ENCODE measurements around the gene ST7L. TPM values are rescaled to one million over a fixed set of nuclear protein-coding genes. Genes with fewer than 3 reads are reported as not detected.

Gene ST7L
- total RNA-seq, 2 experiments from 2014 or later = 25.5 to 29.8 TPM

- POLR2A ChIA-PET = interaction anchor here (0.7 kb wide), 1 partner anchor 118 kb away, joined by 3 read pairs; no protein-coding TSS in a partner anchor
- H3K4me3 ChIP-seq (ENCODE audit: low read length) = no peak overlapping the region
- no peaks in the 10 kb centered on the region for H3K27me3 ChIP-seq (ENCODE audit: control insufficient read depth in 1 of 2, insufficient read depth in 2 of 2, low read length in 2 of 2)
- intact Hi-C loops (cut with DNase I, micrococcal nuclease) = loop anchor here in 1 of 2 experiments (10.0 kb wide), 2 partner anchors 326 to 446 kb away; partner anchors contain the start of genes LRIG2 and SLC16A1
- peak overlapping the region; percentile 58 for H3K27ac Mint-ChIP-seq
- TF ChIP-seq CTCF (IDR thresholded peaks at IDR 0.05) = no peak
- peaks cover 91% of the 10 kb centered on the region for H3K4me1 Mint-ChIP-seq (ENCODE audit: low read depth)
- H3K9me3 Mint-ChIP-seq = no peaks in the 10 kb centered on the region
- peaks cover 84% of the 10 kb centered on the region for H3K36me3 Mint-ChIP-seq (ENCODE audit: low read depth)
- DNase-seq (no peak), ATAC-seq (ENCODE audit: poor library complexity) (no peak)
- H3K27me3 Mint-ChIP-seq = no peaks in the 10 kb centered on the region
- CTCF ChIA-PET = interaction anchor here (1.2 to 1.6 kb wide), 2 partner anchors 15 to 22 kb away, joined by 3 read pairs; no protein-coding TSS in a partner anchor
- H3K27ac ChIP-seq (ENCODE audit: low read depth in 1 of 2, low read length in 2 of 2) = no peak overlapping the region
- H3K36me3 ChIP-seq (ENCODE audit: insufficient read depth, low read length) = peaks cover 45% of the 10 kb centered on the region
- H3K9me3 ChIP-seq (ENCODE audit: control insufficient read depth in 1 of 2, insufficient read depth in 1 of 2, low read length in 2 of 2) = no peaks in the 10 kb centered on the region
- peaks cover 46% of the 10 kb centered on the region for H3K4me1 ChIP-seq (ENCODE audit: insufficient read depth, low read length)
- H3K4me3 Mint-ChIP-seq = peak overlapping the region; percentile 11
Measured at GRCh38 chr1:112629256-112629655, 10.3 kb upstream of the ST7L start.

DNA sequence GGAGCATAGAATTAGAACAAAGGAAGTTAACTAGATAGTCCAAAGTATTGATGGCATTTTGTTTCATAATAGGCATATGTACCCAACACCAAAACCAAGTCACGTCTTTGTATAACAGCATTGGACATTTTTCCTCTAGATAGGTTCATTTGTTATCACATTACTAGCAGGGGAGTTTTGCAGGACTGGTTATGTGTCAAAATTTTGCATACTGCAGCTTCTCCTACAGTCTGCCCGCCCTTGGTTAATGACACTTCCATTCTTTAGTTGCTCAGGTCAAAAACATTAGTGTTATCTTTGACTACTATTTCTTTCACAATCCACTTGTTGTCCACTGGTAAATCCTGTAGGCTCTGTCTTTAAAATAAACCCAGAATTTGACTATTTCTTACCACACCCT, 9.6 kb upstream of the ST7L start:
- CTCF ChIA-PET = interaction anchor here (1.5 to 1.7 kb wide), 2 partner anchors 9 to 14 kb away, joined by 4 to 6 read pairs; no protein-coding TSS in a partner anchor
- DNase-seq = no peak
- Mint-ChIP-seq H3K4me3 (peak overlapping the region; percentile 0), H3K27ac (peak overlapping the region; percentile 43), H3K9me3 (no peaks in the 10 kb centered on the region), H3K4me1 (ENCODE audit: low read depth) (peaks cover 87% of the 10 kb centered on the region), H3K36me3 (ENCODE audit: low read depth) (peaks cover 82% of the 10 kb centered on the region), H3K27me3 (no peaks in the 10 kb centered on the region)
- intact Hi-C loops (cut with DNase I, micrococcal nuclease) = loop anchor here in 1 of 2 experiments (10.0 kb wide), 2 partner anchors 326 to 446 kb away; partner anchors contain the start of genes LRIG2 and SLC16A1
- Histone ChIP-seq H3K27ac (ENCODE audit: low read depth in 1 of 2, low read length in 2 of 2) (no peak overlapping the region), H3K9me3 (ENCODE audit: control insufficient read depth in 1 of 2, insufficient read depth in 1 of 2, low read length in 2 of 2) (no peaks in the 10 kb centered on the region), H3K4me3 (ENCODE audit: low read length) (no peak overlapping the region), H3K4me1 (ENCODE audit: insufficient read depth, low read length) (peaks cover 53% of the 10 kb centered on the region), H3K27me3 (ENCODE audit: control insufficient read depth in 1 of 2, insufficient read depth in 2 of 2, low read length in 2 of 2) (no peaks in the 10 kb centered on the region), H3K36me3 (ENCODE audit: insufficient read depth, low read length) (peaks cover 45% of the 10 kb centered on the region)
- ATAC-seq (ENCODE audit: poor library complexity) = no peak
- POLR2A ChIA-PET = interaction anchor here (0.7 kb wide), 2 partner anchors 10 to 118 kb away, joined by 3 read pairs; no protein-coding TSS in a partner anchor
- no peak for TF ChIP-seq CTCF (IDR thresholded peaks at IDR 0.05)

DNA sequence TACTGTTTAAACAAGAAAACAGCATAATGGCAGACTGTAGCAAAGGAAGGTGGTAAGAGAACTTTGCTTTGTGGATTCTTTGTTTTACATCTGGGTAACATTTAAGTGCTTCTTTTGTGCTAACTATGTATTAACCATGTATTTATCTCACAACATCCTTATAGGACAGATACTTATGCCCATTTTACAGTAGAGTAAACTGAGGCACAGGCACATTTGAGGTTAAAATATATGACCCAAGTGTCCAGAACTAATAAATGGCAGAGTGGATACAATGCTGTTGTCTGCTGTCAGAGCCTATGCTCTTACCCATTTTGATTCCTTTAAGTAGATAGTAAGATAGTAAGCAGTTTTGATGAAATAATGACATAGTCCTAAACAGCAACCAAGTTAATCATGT, 7.9 kb upstream of the ST7L start:
- Histone ChIP-seq H3K4me3 (ENCODE audit: low read length) (no peak overlapping the region), H3K36me3 (ENCODE audit: insufficient read depth, low read length) (peaks cover 43% of the 10 kb centered on the region), H3K4me1 (ENCODE audit: insufficient read depth, low read length) (peaks cover 55% of the 10 kb centered on the region), H3K27me3 (ENCODE audit: control insufficient read depth in 1 of 2, insufficient read depth in 2 of 2, low read length in 2 of 2) (no peaks in the 10 kb centered on the region), H3K9me3 (ENCODE audit: control insufficient read depth in 1 of 2, insufficient read depth in 1 of 2, low read length in 2 of 2) (no peaks in the 10 kb centered on the region), H3K27ac (ENCODE audit: low read depth in 1 of 2, low read length in 2 of 2) (no peak overlapping the region)
- Mint-ChIP-seq H3K36me3 (ENCODE audit: low read depth) (peaks cover 80% of the 10 kb centered on the region), H3K9me3 (no peaks in the 10 kb centered on the region), H3K27me3 (no peaks in the 10 kb centered on the region), H3K4me1 (ENCODE audit: low read depth) (peaks cover 86% of the 10 kb centered on the region), H3K27ac (peak overlapping the region; percentile 52), H3K4me3 (peak overlapping the region; percentile 3)
- CTCF ChIA-PET = interaction anchor here (0.7 kb wide), 1 partner anchor 36 kb away, joined by 3 read pairs; no protein-coding TSS in a partner anchor
- POLR2A ChIA-PET = no interaction called here
- DNase-seq (no peak), ATAC-seq (ENCODE audit: poor library complexity) (no peak)
- TF ChIP-seq CTCF (IDR thresholded peaks at IDR 0.05) = no peak
- intact Hi-C loops (cut with DNase I, micrococcal nuclease) = loop anchor here in 1 of 2 experiments (10.0 kb wide), 2 partner anchors 328 to 448 kb away; partner anchors contain the start of genes LRIG2 and SLC16A1

Measured in CD4-positive, alpha-beta T cell (primary cell).